ENCODE results near the gene OCA2. TPM values are rescaled to one million over a fixed set of nuclear protein-coding genes. Genes with fewer than 3 reads are reported as not detected.
A peak's percentile ranks its signal among the peaks of the same experiment; 100 is the strongest.
"Not testable (repeated sequence)": the region's sequence is repeated elsewhere in the genome, so short reads cannot be mapped to it uniquely, and the experiment has no call there.

The OCA2 gene
- polyA plus RNA-seq (2011; rRNA removed) (0.02 and 0.04 TPM in 2 replicates), polyA minus RNA-seq (2011; rRNA and poly(A)+ RNA removed) (not detected in 2 replicates)

- H3K36me3 ChIP-seq (ENCODE audit: control insufficient read depth, insufficient read depth, low read length), result no peaks in the 10 kb centered on the region
- peaks cover 22% of the 10 kb centered on the region for H3K27me3 ChIP-seq (ENCODE audit: control insufficient read depth, insufficient read depth, low read length)
- peak; percentile 41 for TF ChIP-seq CTCF (IDR thresholded peaks at IDR 0.05; ENCODE audit: insufficient read depth, low read depth, low read length)
- 0 out of 2 replicates have a peak within 1 kb of the TSS, but pooled peaks have one; percentile 2 for H3K4me3 ChIP-seq (ENCODE audit: low read depth, low read length)
- POLR2A ChIA-PET, result no interaction called here
- CTCF ChIA-PET, result interaction anchor here (0.6 to 2.2 kb wide), 10 partner anchors 10 to 79 kb away, joined by 3 to 9 read pairs (median 4); no protein-coding TSS in a partner anchor
- DNase-seq (ENCODE audit: low read depth), result peak; percentile 9
Observed at GRCh38 chr15:28098766-28099554, at the start of gene OCA2. Gene OCA2 (minus strand): TSS chr15:28099315. CDS start chr15:28081874, 17,441 bp downstream.

- no peak for TF ChIP-seq CTCF (IDR thresholded peaks at IDR 0.05; ENCODE audit: insufficient read depth, low read depth, low read length)
- Histone ChIP-seq H3K27me3 (ENCODE audit: control insufficient read depth, insufficient read depth, low read length) (no peaks in the 10 kb centered on the region), H3K36me3 (ENCODE audit: control insufficient read depth, insufficient read depth, low read length) (peaks cover 8% of the 10 kb centered on the region), H3K4me3 (ENCODE audit: low read depth, low read length) (no peak overlapping the region)
- DNase-seq (ENCODE audit: low read depth), result no peak
- ChIA-PET POLR2A (no interaction called here), CTCF (interaction anchor here (1.0 to 1.4 kb wide), 2 partner anchors 13 to 22 kb away, joined by 3 to 4 read pairs; no protein-coding TSS in a partner anchor)
Observed at GRCh38 chr15:28147801-28148200, 48.7 kb upstream of the OCA2 start.

- H3K36me3 ChIP-seq (ENCODE audit: control insufficient read depth, insufficient read depth, low read length); POLR2A ChIA-PET; H3K27me3 ChIP-seq (ENCODE audit: control insufficient read depth, insufficient read depth, low read length); H3K4me3 ChIP-seq (ENCODE audit: low read depth, low read length); DNase-seq (ENCODE audit: low read depth): not testable (repeated sequence)
- CTCF ChIA-PET, result interaction anchor here (1.2 to 2.8 kb wide), 2 partner anchors 19 to 34 kb away, joined by 3 to 10 read pairs; no protein-coding TSS in a partner anchor
Observed at GRCh38 chr15:28145419-28145818, 46.3 kb upstream of the OCA2 start.

- no peak for TF ChIP-seq CTCF (IDR thresholded peaks at IDR 0.05; ENCODE audit: insufficient read depth, low read depth, low read length)
- no peaks in the 10 kb centered on the region for H3K27me3 ChIP-seq (ENCODE audit: control insufficient read depth, insufficient read depth, low read length)
- no peak for DNase-seq (ENCODE audit: low read depth)
- ChIA-PET POLR2A (no interaction called here), CTCF (interaction anchor here (0.6 to 3.0 kb wide), 2 partner anchors 14 to 39 kb away, joined by 3 to 18 read pairs; no protein-coding TSS in a partner anchor)
- no peak overlapping the region for H3K4me3 ChIP-seq (ENCODE audit: low read depth, low read length)
- peaks cover 5% of the 10 kb centered on the region; the same call in 1 of the 2 replicates for H3K36me3 ChIP-seq (ENCODE audit: control insufficient read depth, insufficient read depth, low read length)
Observed at GRCh38 chr15:28140062-28140461, 40.9 kb upstream of the OCA2 start.

GRCh38 chr15:28137408-28138039, 38.4 kb upstream of the OCA2 start:
- H3K4me3 ChIP-seq (ENCODE audit: low read depth, low read length); DNase-seq (ENCODE audit: low read depth); POLR2A ChIA-PET; H3K36me3 ChIP-seq (ENCODE audit: control insufficient read depth, insufficient read depth, low read length); H3K27me3 ChIP-seq (ENCODE audit: control insufficient read depth, insufficient read depth, low read length); CTCF ChIA-PET: not testable (repeated sequence)

- H3K36me3 ChIP-seq (ENCODE audit: control insufficient read depth, insufficient read depth, low read length); H3K4me3 ChIP-seq (ENCODE audit: low read depth, low read length); POLR2A ChIA-PET; DNase-seq (ENCODE audit: low read depth); H3K27me3 ChIP-seq (ENCODE audit: control insufficient read depth, insufficient read depth, low read length): not testable (repeated sequence)
- CTCF ChIA-PET, result interaction anchor here (2.0 kb wide), 1 partner anchor 12 kb away, joined by 5 read pairs; no protein-coding TSS in a partner anchor
Observed at GRCh38 chr15:28136236-28136904, 37.3 kb upstream of the OCA2 start.

Measured in BJ (cell line).